ENCODE results near the gene WSCD1.

Gene WSCD1

GRCh38 chr17:6110088-6110487, 39.9 kb downstream of the WSCD1 start:
- DNase-seq = no peak

GRCh38 chr17:6110592-6110991, 40.4 kb downstream of the WSCD1 start:
- no peak for DNase-seq

GRCh38 chr17:6120351-6120750, 50.2 kb downstream of the WSCD1 start:
- DNase-seq = no peak

- no peak for DNase-seq
Observed at GRCh38 chr17:6124856-6125255, 54.7 kb downstream of the WSCD1 start.

- DNase-seq = no peak
Observed at GRCh38 chr17:6126768-6127167, 56.6 kb downstream of the WSCD1 start.

- DNase-seq = no peak
Observed at GRCh38 chr17:6134721-6135120, 64.5 kb downstream of the WSCD1 start.

GRCh38 chr17:6135236-6135635, 65.1 kb downstream of the WSCD1 start:
- no peak for DNase-seq

GRCh38 chr17:6135996-6136395, 65.8 kb downstream of the WSCD1 start:
- DNase-seq = no peak

GRCh38 chr17:6137716-6138502, 67.7 kb downstream of the WSCD1 start:
- no peak for DNase-seq

GRCh38 chr17:6138761-6139446, 68.7 kb downstream of the WSCD1 start:
- no peak for DNase-seq

- DNase-seq = no peak
Observed at GRCh38 chr17:6139447-6139832, 69.3 kb downstream of the WSCD1 start.

GRCh38 chr17:6140188-6140587, 70.0 kb downstream of the WSCD1 start:
- no peak for DNase-seq

- no peak for DNase-seq
Observed at GRCh38 chr17:6140728-6141330, 70.7 kb downstream of the WSCD1 start.

GRCh38 chr17:6142701-6143100, 72.5 kb downstream of the WSCD1 start:
- no peak for DNase-seq

- DNase-seq = no peak
Observed at GRCh38 chr17:6145946-6146345, 75.8 kb downstream of the WSCD1 start.

- no peak for DNase-seq
Observed at GRCh38 chr17:6147042-6147441, 76.9 kb downstream of the WSCD1 start.

- DNase-seq = no peak
Observed at GRCh38 chr17:6153375-6153774, 83.2 kb downstream of the WSCD1 start.

GRCh38 chr17:6157716-6158115, 87.5 kb downstream of the WSCD1 start:
- DNase-seq = no peak

GRCh38 chr17:6159541-6160231, 89.5 kb downstream of the WSCD1 start:
- DNase-seq = no peak

GRCh38 chr17:6160232-6160555, 90.0 kb downstream of the WSCD1 start:
- DNase-seq = no peak

- DNase-seq = no peak
Observed at GRCh38 chr17:6160911-6161855, 91.0 kb downstream of the WSCD1 start.

GRCh38 chr17:6162216-6162615, 92.0 kb downstream of the WSCD1 start:
- no peak for DNase-seq

- DNase-seq = no peak
Observed at GRCh38 chr17:6162892-6163291, 92.7 kb downstream of the WSCD1 start.

Measured in activated CD4-positive, alpha-beta T cell treated with anti-CD3 and anti-CD28 coated beads, Interleukin-2, amount 50 U/mL, for 4 hours (primary cell).